GM12878 (cell line): Measurements from ENCODE around the gene TRPT1. TPM values are rescaled to one million over a fixed set of nuclear protein-coding genes. Genes with fewer than 3 reads are reported as not detected.

Experiments
- ATAC-seq: fragments of 200-7000 bp; cut with Tn5 transposase; 3 replicates; pipeline ENCODE4 v1.9.1; 2020; ENCODE audit warnings: mild to moderate bottlenecking, moderate library complexity
- BruUV-seq: library from RNA; stranded (reverse); fragments of 400-500 nt; replicated peaks from 2 replicates; lab custom pipeline; 2021; lab: Mats Ljungman, UMichigan
- CTCF ChIA-PET: fragments of 300-600 bp; sonication (Branson Sonifier 250); formaldehyde crosslinking; extraction: SDS; loops from one replicate; lab custom pipeline; 2021; ENCODE audit warnings: inconsistent platforms; lab: Yijun Ruan, JAX
- POLR2A ChIA-PET: fragments of 350-600 bp; formaldehyde crosslinking; extraction: SDS; loops from one replicate; lab custom pipeline; 2021; ENCODE audit warnings: inconsistent platforms; lab: Charles Lee
- RAD21 ChIA-PET: fragments of 300-600 bp; sonication (Branson Sonifier 250); formaldehyde crosslinking; loops from one replicate; lab custom pipeline; 2023; ENCODE audit warnings: antibody characterized with exemption; ENCODE audit not compliant: unreplicated experiment; lab: Charles Lee
- SMC1A ChIA-PET: fragments of 300-600 bp; sonication (Branson Sonifier 250); formaldehyde crosslinking; loops from one replicate; lab custom pipeline; 2023; ENCODE audit not compliant: unreplicated experiment, uncharacterized antibody; lab: Charles Lee
- DNase-seq: peaks from one replicate; pipeline ENCODE4 v3.0.0-alpha.2; 2011; ENCODE audit warnings: low read depth, low spot score
- FAIRE-seq: peaks from 3 replicates; lab custom pipeline; 2011; peaks lifted over from hg19 to GRCh38; lab: Jason Lieb, UNC
- H2AFZ ChIP-seq: 2 replicates; pipeline ENCODE4 v1.6.0; 2011; ENCODE audit warnings: low read depth, low read length, control low read depth; ENCODE audit not compliant: control insufficient read depth
- H3K27ac ChIP-seq: 2 replicates; pipeline ENCODE4 v1.5.1; 2011; ENCODE audit warnings: control low read depth; ENCODE audit not compliant: control insufficient read depth, insufficient read depth
- H3K27me3 ChIP-seq, 2 experiments: replicated peaks in 1 of 2; 2 replicates each; pipeline versions ENCODE4 v1.6.0 to v1.6.1; 2011; ENCODE audit warnings: low read length in 1 of 2; ENCODE audit not compliant: control insufficient read depth in 2 of 2, insufficient read depth in 2 of 2
- H3K36me3 ChIP-seq, 2 experiments: 2 replicates each; pipeline ENCODE4 v1.5.1; 2011; ENCODE audit warnings: low read length in 1 of 2; ENCODE audit not compliant: control insufficient read depth in 2 of 2, insufficient read depth in 2 of 2
- H3K4me1 ChIP-seq: 2 replicates; pipeline ENCODE4 v1.6.1; 2011; ENCODE audit warnings: mild to moderate bottlenecking, low read length, moderate library complexity, mixed read lengths; ENCODE audit not compliant: control insufficient read depth, insufficient read depth
- H3K4me2 ChIP-seq: 2 replicates; pipeline ENCODE4 v1.6.0; 2011; ENCODE audit warnings: control low read depth; ENCODE audit not compliant: control insufficient read depth, insufficient read depth
- H3K4me3 ChIP-seq: fragments of 200-600 bp; sonication (generic); 2 replicates; pipeline ENCODE4 v1.5.1; 2016
- H3K79me2 ChIP-seq: 2 replicates; pipeline ENCODE4 v1.6.0; 2011; ENCODE audit warnings: low read length; ENCODE audit not compliant: control insufficient read depth, insufficient read depth
- H3K9ac ChIP-seq: 2 replicates; pipeline ENCODE4 v1.8.0; 2011; ENCODE audit warnings: low read length, control low read depth, mixed read lengths; ENCODE audit not compliant: control insufficient read depth, insufficient read depth
- H3K9me3 ChIP-seq: replicated peaks from 3 replicates; pipeline ENCODE4 v1.5.1; 2011; ENCODE audit warnings: mild to moderate bottlenecking, low read length; ENCODE audit not compliant: control insufficient read depth, insufficient read depth
- H4K20me1 ChIP-seq: 2 replicates; pipeline ENCODE4 v1.6.0; 2011; ENCODE audit not compliant: control insufficient read depth, insufficient read depth
- CREB1 ChIP-seq: IDR thresholded peaks from 2 replicates; pipeline ENCODE4 v1.6.1; 2012; ENCODE audit warnings: low read depth, mild to moderate bottlenecking, inconsistent platforms
- ESRRA ChIP-seq: IDR thresholded peaks from 2 replicates; pipeline ENCODE4 v1.6.1; 2012; ENCODE audit warnings: mild to moderate bottlenecking, low read length, improper control_type of control experiment
- HCFC1 ChIP-seq: fragments of 150-350 bp; IDR thresholded peaks from 2 replicates; pipeline ENCODE4 v1.6.1; 2014; ENCODE audit warnings: low read length
- KAT2A ChIP-seq: conservative IDR thresholded peaks from 2 replicates; pipeline ENCODE4 v1.6.1; 2011; ENCODE audit warnings: low read depth, low read length; ENCODE audit not compliant: control insufficient read depth
- NFYA ChIP-seq: IDR thresholded peaks from 2 replicates; pipeline ENCODE4 v1.6.1; 2011; ENCODE audit warnings: low read depth, mild to moderate bottlenecking, low read length, improper control_type of control experiment, borderline replicate concordance
- NR2C2 ChIP-seq: IDR thresholded peaks from 2 replicates; pipeline ENCODE4 v1.6.1; 2011; ENCODE audit warnings: borderline replicate concordance, low read depth; ENCODE audit not compliant: control insufficient read depth, insufficient read length
- PAX5 ChIP-seq: IDR thresholded peaks from 2 replicates; pipeline ENCODE4 v1.6.1; 2011; ENCODE audit warnings: low read depth, low read length, borderline replicate concordance
- POLR2AphosphoS2 ChIP-seq: IDR thresholded peaks from 2 replicates; pipeline ENCODE4 v1.6.1; 2011; ENCODE audit warnings: low read depth, mild to moderate bottlenecking, low read length, improper control_type of control experiment, moderate library complexity
- POLR2AphosphoS5 ChIP-seq: IDR thresholded peaks from 2 replicates; pipeline ENCODE4 v1.6.1; 2011; ENCODE audit warnings: mild to moderate bottlenecking, low read length, inconsistent platforms
- SMC3 ChIP-seq: IDR thresholded peaks from 2 replicates; pipeline ENCODE4 v1.6.1; 2011; ENCODE audit warnings: low read length, improper control_type of control experiment, borderline replicate concordance
- STAT1 ChIP-seq: fragments of 450-650 bp; conservative IDR thresholded peaks from 2 replicates; pipeline ENCODE4 v1.6.1; 2014; ENCODE audit warnings: antibody characterized with exemption, mild to moderate bottlenecking
- SUPT20H ChIP-seq: IDR thresholded peaks from 2 replicates; pipeline ENCODE4 v1.6.1; 2011; ENCODE audit warnings: low read depth, mild to moderate bottlenecking, low read length, moderate library complexity, borderline replicate concordance; ENCODE audit not compliant: control insufficient read depth
- TBL1XR1 ChIP-seq: IDR thresholded peaks from 2 replicates; pipeline ENCODE4 v1.6.1; 2012; ENCODE audit warnings: low read depth, low read length, improper control_type of control experiment
- ZNF207 ChIP-seq: fragments of 450-650 bp; IDR thresholded peaks from 2 replicates; pipeline ENCODE4 v1.6.1; 2014; ENCODE audit warnings: antibody characterized with exemption, mild to moderate bottlenecking, borderline replicate concordance
- ZNF217 ChIP-seq: fragments of 450-650 bp; IDR thresholded peaks from 2 replicates; pipeline ENCODE4 v1.6.1; 2017; ENCODE audit warnings: antibody characterized with exemption, mild to moderate bottlenecking
- WGBS: methylation state at CpG from one replicate; pipeline ENCODE4 v1.1.6; 2016; ENCODE audit warnings: low lambda C conversion rate; ENCODE audit not compliant: insufficient replicate concordance, insufficient coverage; ENCODE audit errors: missing lambda C conversion rate; 5-methylcytosine and 5-hydroxymethylcytosine counted together
- in situ Hi-C: fragments of 300-500 bp; cut with MboI; formaldehyde crosslinking; loops from 9 replicates; pipeline ENCODE4 v1.14.3; 2018; ENCODE audit warnings: mixed read lengths
- intact Hi-C: fragments of 100-400 bp; cut with micrococcal nuclease; formaldehyde crosslinking; loops from one replicate; pipeline ENCODE4 v1.14.2; 2022; ENCODE audit not compliant: unreplicated experiment
- polyA plus RNA-seq, 11 experiments: library from polyadenylated mRNA; depleted of rRNA in 4 of 11; unstranded in 6 of 11; stranded (reverse) in 5 of 11; fragments of >200 nt; fragmentation: Nextera tagmentation in 4 of 11; fragmentation: Illumina TruSeq in 1 of 11; extraction: Ambion mirVana in 4 of 11; extraction: Trizol in 1 of 11; gene quantifications; 1 replicate in 1 of 11; 2 replicates in 10 of 11; pipeline versions ENCODE4 v1.2.1 to v1.2.3, GENCODE V29; 2011 to 2016; ENCODE audit warnings: inconsistent platforms in 2 of 11, missing spikeins in 2 of 11, low read depth in 1 of 11
- total RNA-seq, 4 experiments: library from RNA; depleted of rRNA in 3 of 4; stranded (reverse); fragments of >200 nt in 3 of 4; fragmentation: Illumina TruSeq in 1 of 4; extraction: Trizol in 1 of 4; gene quantifications; 2 replicates each; pipeline versions ENCODE4 v1.2.1 to v1.2.3, GENCODE V29; 2013 to 2021
- TF ChIP-seq, protein P1 (sequence below): fragments of 450-650 bp; formaldehyde crosslinking; IDR thresholded peaks from 2 replicates; pipeline ENCODE4 v1.5.0; 2022; ENCODE audit warnings: mild to moderate bottlenecking, missing genetic modification characterization
- TF ChIP-seq, protein P2 (sequence below): IDR thresholded peaks from 2 replicates; pipeline ENCODE4 v1.6.1; 2012; ENCODE audit warnings: improper control_type of control experiment, low read depth, low read length; ENCODE audit not compliant: insufficient replicate concordance

The TRPT1 gene
- total and polyA plus RNA-seq, 10 of the 15 experiments (the other 5 are each of a cell fraction or from before 2014, with no cell fraction given): 7.1 to 63.0 (median 31.4) TPM

- Histone ChIP-seq H3K36me3 (no peaks in the 10 kb centered on the region), H3K4me1 (peaks cover 41% of the 10 kb centered on the region), H4K20me1 (no peaks in the 10 kb centered on the region), H3K4me2 (0 out of 2 replicates have a peak overlapping the region, but pooled peaks have one; percentile 13), H3K27me3 (no peaks in the 10 kb centered on the region), H3K27ac (no peak overlapping the region; the same call in 1 of the 2 replicates), H3K79me2 (peaks cover 32% of the 10 kb centered on the region), H2AFZ (no peak overlapping the region), H3K9ac (no peak overlapping the region; the same call in 1 of the 2 replicates), H3K9me3 (no peaks in the 10 kb centered on the region), H3K4me3 (no peak overlapping the region; the same call in 1 of the 2 replicates)
- no peak for ATAC-seq
- in situ Hi-C loops (loop anchor here (25.0 kb wide), 1 partner anchor 1631 kb away; the partner anchor contains the start of genes CFL1, EFEMP2 and MUS81), intact Hi-C loops (no loop called here)
- BruUV-seq: no TSS peak
- ChIA-PET POLR2A (interaction anchor here (0.6 to 9.7 kb wide), 8 partner anchors 8 to 255 kb away, joined by 3 to 77 read pairs (median 6); partner anchors contain the start of genes FERMT3, FKBP2 and PPP1R14B), CTCF (interaction anchor here (0.9 to 2.9 kb wide), 2 partner anchors 25 to 124 kb away, joined by 3 to 18 read pairs; partner anchors contain the start of gene FERMT3), RAD21 (no interaction called here), SMC1A (no interaction called here)
- FAIRE-seq: no peak
- no peak for DNase-seq
- 75% methylated on average over 7 of the region's 7 CpGs for WGBS
- TF ChIP-seq NFYA (no peak), PAX5 (no peak), ZNF217 (no peak), POLR2AphosphoS2 (no peak), CREB1 (no peak), SMC3 (no peak), TBL1XR1 (no peak), NR2C2 (no peak), KAT2A (no peak), SUPT20H (no peak), STAT1 (no peak), ESRRA (no peak), HCFC1 (no peak), ZNF207 (no peak), POLR2AphosphoS5 (no peak)
- TF ChIP-seq, protein P1, sequence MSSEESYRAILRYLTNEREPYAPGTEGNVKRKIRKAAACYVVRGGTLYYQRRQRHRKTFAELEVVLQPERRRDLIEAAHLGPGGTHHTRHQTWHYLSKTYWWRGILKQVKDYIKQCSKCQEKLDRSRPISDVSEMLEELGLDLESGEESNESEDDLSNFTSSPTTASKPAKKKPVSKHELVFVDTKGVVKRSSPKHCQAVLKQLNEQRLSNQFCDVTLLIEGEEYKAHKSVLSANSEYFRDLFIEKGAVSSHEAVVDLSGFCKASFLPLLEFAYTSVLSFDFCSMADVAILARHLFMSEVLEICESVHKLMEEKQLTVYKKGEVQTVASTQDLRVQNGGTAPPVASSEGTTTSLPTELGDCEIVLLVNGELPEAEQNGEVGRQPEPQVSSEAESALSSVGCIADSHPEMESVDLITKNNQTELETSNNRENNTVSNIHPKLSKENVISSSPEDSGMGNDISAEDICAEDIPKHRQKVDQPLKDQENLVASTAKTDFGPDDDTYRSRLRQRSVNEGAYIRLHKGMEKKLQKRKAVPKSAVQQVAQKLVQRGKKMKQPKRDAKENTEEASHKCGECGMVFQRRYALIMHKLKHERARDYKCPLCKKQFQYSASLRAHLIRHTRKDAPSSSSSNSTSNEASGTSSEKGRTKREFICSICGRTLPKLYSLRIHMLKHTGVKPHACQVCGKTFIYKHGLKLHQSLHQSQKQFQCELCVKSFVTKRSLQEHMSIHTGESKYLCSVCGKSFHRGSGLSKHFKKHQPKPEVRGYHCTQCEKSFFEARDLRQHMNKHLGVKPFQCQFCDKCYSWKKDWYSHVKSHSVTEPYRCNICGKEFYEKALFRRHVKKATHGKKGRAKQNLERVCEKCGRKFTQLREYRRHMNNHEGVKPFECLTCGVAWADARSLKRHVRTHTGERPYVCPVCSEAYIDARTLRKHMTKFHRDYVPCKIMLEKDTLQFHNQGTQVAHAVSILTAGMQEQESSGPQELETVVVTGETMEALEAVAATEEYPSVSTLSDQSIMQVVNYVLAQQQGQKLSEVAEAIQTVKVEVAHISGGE (CRISPR knock-in tag): no peak
- TF ChIP-seq, protein P2, sequence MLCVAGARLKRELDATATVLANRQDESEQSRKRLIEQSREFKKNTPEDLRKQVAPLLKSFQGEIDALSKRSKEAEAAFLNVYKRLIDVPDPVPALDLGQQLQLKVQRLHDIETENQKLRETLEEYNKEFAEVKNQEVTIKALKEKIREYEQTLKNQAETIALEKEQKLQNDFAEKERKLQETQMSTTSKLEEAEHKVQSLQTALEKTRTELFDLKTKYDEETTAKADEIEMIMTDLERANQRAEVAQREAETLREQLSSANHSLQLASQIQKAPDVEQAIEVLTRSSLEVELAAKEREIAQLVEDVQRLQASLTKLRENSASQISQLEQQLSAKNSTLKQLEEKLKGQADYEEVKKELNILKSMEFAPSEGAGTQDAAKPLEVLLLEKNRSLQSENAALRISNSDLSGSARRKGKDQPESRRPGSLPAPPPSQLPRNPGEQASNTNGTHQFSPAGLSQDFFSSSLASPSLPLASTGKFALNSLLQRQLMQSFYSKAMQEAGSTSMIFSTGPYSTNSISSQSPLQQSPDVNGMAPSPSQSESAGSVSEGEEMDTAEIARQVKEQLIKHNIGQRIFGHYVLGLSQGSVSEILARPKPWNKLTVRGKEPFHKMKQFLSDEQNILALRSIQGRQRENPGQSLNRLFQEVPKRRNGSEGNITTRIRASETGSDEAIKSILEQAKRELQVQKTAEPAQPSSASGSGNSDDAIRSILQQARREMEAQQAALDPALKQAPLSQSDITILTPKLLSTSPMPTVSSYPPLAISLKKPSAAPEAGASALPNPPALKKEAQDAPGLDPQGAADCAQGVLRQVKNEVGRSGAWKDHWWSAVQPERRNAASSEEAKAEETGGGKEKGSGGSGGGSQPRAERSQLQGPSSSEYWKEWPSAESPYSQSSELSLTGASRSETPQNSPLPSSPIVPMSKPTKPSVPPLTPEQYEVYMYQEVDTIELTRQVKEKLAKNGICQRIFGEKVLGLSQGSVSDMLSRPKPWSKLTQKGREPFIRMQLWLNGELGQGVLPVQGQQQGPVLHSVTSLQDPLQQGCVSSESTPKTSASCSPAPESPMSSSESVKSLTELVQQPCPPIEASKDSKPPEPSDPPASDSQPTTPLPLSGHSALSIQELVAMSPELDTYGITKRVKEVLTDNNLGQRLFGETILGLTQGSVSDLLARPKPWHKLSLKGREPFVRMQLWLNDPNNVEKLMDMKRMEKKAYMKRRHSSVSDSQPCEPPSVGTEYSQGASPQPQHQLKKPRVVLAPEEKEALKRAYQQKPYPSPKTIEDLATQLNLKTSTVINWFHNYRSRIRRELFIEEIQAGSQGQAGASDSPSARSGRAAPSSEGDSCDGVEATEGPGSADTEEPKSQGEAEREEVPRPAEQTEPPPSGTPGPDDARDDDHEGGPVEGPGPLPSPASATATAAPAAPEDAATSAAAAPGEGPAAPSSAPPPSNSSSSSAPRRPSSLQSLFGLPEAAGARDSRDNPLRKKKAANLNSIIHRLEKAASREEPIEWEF: no peak
Observed at GRCh38 chr11:64231546-64231945, 5.6 kb upstream of the TRPT1 start.
